ENCODE results near the gene DOC2B. TPM values are rescaled to one million over a fixed set of nuclear protein-coding genes. Genes with fewer than 3 reads are reported as not detected.
"Not testable (repeated sequence)": the region's sequence is repeated elsewhere in the genome, so short reads cannot be mapped to it uniquely, and the experiment has no call there.

Gene DOC2B
- 10 to 100 TPM; 54.8 to 99.1 (median 80.3) TPM for polyA plus RNA-seq (ENCODE audit: insufficient read length in 4 of 4)

DNA sequence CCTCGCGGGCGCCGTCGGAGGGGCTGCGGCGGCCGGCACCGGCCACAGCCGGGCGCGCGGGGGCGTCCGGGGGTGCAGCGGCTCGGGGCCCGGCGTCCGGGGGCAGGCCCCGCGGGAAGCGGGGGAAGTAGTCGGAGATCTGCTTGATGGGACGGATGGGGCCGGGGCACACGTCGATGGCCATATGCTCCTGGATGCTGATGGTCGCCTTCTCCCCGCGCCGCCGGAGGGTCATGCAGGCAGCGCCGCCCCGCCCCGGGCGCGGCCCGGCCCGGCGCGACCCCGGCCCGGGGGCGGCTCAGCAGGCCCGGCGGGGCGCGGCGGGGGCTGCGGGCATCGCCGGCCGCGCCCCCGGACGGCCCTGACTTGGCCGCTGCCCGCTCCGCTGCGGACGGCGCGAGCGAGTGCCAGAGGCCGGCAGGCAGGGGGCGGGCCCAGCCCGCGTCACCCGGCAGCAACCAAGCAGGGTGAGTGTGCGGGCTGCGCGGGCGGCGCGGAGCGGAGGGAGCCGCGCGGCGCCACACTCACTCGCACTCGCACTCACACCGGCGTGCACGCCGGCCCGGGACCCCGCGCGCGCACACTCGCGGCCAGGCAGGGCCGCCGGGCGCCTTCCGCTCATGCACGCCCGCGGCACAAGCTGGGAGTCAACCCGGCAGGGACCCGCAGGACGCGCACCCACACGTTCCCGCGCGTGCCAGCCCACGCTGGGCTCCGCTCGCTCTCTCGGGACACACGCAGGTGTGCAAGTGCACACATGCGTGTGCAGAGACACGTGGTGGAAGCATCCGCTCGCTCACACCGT is at the start of gene DOC2B:
DOC2B (minus strand) TSS at position 406 of the 805 bp plus-strand sequence; CDS start at position 235, 171 bp downstream.
- no peak for DNase-seq (ENCODE audit: low read depth in 4 of 4, low spot score in 2 of 4)

DNA sequence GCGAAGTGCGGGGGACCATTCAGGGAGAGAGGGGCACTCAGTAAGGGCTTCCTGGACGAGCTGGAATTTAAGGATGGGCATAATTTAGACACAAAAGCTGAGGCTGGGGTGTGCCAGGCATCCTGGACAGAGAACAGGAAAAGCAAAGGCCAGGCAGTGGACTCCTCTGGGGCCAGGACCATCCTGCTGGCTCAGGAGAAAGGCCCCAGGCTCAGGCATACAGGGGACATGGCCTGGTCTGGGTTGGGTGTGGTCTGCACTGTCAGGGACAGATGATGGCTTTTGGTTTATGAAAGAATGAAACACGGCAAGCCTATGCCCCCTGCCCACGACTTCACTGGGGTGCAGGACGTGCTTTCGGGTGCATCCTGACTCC is 48.9 kb upstream of the DOC2B start:
- DNase-seq (ENCODE audit: low read depth in 4 of 4, low spot score in 2 of 4) = no peak

DNA sequence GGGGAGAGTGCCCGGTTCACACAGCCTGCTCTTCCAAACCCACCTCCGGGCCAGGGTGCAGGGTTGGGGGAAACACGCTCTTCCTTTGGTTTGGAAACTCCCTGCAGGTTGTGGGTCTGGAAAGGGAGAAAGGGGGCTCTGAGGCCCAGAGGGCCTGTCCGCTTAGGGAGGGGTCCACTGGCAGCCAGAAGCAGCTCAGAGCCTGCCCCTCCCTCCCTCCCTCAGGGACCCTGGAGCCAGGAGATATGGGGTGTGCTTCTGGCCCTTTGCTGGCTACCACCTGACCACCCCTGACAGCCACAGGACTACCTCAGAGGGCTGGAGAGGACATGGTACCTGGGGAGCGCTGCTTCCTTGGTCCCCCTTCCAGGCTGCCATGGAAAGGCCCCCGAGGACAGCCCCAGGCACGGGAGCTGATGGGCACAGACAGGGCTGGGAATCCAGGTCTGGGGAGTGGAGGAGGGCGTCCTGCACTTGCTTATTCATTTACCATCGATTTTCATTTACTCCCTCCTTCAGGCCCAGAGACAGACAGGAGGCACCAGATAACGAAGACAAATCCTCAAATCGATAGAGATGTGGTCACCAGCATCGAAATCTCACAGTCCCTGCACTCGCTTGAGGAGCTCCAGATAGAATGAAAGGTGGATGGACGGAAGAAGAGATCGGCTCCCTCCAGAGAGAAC is 48.4 kb upstream of the DOC2B start:
- DNase-seq (ENCODE audit: low read depth in 4 of 4, low spot score in 2 of 4) = no peak

DNA sequence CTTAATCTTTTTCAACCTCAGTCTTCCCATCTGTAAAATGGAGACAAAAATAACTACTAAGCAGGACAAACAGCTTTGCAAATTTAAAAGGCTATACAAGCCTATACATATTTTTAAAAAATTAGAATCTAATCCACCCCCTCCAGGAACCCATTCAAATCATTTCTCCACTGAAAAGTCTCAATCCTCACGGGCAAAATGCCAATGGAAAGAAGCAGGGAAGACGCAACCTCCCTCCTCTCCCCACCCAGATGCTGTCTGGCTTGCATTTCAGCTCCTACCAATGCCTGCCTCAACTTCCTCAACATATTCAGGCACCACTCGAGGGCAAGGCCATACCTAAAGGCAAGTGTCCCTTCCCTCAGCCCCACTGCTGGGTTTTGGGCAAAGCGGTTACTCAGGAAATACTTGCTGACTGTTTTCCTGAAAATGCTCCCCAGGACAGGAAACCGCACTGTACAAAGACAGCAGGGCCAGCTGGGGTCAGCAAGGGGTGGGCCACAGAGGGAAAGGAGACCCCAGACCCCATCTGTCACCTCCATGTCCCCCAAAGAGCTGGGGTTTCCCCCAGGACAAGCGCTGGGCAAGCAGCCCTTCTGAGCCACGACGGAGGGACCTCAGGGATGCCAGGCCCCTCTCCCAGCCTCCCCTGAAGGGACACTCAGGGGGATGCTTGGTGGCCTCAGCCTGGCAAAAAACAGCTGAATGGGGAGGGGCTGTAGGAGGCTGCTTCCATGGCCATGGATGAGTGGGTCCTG is 47.7 kb upstream of the DOC2B start:
- DNase-seq (ENCODE audit: low read depth in 4 of 4, low spot score in 2 of 4) = no peak

DNA sequence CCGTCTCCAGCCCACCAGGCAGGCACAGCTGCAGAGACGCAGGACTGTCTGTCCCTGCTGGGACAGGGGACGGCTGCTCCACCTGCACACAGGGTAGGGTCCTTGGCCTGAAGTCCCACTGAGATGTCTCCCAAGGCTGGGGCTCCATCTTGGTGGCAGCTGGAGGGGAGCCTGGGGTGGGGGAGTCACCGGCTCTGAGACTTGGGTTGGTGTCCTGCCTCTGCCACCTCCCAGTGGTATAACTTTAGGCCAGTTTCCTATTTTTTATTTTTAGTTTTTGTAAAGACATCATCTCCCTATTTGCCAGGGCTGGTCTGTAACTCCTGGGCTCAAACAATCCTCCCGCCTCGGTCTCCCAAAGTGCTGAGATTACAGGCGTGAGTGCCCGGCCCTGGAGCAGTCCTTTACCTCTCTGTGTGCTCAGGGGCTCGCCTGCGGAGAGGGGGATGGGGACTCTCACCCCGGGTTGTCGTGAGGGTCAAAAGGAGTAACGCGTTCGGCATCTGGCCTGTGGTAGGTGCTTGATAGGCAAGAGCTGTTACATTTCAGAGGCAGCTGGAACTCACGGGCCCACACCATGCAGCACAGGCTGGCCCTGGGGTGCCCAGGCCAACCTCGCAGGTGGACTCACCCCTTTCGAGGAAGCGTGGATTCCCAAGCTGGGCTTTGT is 46.6 kb upstream of the DOC2B start:
- no peak for DNase-seq (ENCODE audit: low read depth in 4 of 4, low spot score in 2 of 4)

DNA sequence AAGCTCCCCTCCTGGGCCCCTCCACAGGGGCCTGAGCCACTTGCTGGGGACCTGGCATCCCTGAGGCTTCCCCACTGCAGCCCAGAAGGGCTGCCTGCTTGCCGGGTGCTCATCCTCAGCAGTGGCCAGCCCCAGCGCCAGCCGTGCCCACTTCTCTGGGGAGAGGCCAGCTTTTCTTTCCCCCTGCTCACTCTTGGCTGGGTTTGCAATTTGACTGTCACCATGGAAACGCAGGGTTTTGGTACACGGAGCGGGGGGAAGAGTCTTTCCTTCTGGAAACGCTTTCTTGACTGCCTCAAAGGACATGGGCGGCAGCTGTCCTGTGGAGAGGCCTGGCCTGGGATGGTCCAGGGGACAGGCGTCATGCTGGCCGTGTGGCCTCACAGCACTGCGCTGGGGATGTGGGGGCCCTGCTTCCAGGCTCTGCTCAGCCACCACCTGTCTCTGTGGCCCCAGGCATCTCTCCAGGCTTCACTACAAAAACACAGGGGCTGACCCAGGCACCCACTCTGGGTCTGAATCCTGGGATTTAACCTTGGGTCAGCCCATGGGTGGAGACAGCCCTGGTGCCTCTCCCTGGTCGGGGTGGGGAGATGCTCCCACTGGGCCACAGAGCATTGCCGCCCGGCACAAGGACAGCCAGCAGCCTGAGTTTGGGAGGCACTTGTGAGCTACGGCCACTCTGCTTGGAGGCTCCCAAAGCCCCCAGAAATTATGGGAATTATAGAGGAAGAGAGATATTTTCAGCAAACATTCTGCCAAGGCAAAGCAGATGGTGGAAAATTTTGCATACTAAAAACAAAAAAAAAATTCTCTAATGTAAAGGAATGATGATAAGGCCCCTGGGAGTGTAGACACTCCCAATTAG is 45.9 kb upstream of the DOC2B start:
- no peak for DNase-seq (ENCODE audit: low read depth in 4 of 4, low spot score in 2 of 4)

DNA sequence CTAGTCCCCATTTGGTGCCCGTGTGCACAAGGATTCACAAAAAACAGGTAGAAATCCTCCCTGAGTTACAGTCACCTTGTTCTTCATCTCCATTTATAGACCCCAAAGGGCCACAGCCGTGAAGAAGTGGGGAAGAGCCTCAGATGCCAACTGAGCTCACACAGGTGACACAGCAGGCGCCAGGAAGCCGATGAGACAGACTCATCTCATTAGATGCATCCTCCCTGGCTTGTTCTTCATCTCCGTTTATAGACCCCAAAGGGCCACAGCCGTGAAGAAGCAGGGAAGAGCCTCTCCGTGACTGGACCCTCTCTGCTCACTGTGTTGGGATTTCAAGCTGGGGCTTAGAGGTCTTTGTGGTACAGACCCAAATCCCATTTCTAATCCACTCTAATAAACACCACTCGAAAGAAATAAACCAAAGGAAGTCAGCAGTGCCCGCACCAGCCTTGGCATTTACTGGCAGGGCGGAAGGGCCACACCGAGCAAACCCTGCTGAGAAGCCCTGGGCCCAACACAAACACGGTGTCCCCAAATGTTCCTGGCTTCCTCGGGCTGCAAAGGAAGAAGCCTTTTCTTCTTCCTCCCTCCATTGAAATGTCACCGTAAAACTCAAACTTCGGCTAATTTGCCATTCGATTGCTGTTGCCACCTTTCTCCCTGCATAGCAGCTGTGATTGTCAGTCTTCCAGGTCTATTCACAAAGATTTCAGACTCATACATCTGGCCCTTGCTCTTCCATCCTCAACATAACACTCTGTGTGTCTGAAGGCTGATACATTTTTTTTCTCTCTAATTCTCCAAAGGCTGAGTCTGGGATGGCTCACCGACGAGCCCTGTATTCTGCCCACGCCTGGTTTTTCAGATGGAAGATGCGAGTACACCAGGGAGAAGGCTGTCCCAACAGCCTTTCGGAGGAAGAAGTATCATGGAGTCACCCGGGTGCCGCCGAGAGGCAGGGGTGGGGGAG is 44.9 kb upstream of the DOC2B start:
- no peak for DNase-seq (ENCODE audit: low read depth in 4 of 4, low spot score in 2 of 4)

DNA sequence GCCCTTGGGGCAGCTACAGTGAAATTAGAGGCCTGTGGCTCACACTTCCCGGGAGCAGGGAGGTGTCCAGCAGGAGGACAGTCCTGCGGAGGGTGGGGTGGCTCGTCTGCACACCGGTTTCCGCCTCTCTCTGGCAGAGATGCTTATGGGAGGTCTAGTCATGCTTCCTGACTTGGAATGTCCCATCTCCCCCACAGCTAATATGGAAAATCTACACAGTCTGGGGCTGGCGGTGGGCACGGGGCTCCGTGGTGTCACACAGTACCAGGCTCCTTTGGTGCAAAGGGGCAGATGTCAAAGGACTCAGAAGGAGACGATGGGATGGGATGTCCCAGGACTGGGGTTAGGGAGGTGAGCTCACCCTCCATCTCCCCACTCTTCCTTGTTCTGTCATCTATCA is 44.1 kb upstream of the DOC2B start:
- no peak for DNase-seq (ENCODE audit: low read depth in 4 of 4, low spot score in 2 of 4)

DNA sequence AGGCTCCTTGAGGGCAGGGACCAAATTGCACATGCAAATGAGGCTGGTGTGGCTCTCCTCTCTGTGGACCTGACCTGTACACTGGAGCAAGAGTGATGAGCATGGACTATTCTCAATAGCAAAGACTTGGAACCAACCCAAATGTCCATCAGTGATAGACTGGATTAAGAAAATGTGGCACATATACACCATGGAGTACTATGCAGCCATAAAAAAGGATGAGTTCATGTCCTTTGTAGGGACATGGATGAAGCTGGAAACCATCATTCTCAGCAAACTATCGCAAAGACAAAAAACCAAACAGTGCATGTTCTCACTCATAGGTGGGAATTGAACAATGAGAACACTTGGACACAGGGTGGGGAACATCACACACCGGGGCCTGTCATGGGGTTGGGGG is 43.1 kb upstream of the DOC2B start:
- DNase-seq (ENCODE audit: low read depth in 4 of 4, low spot score in 2 of 4) = not testable (repeated sequence)

DNA sequence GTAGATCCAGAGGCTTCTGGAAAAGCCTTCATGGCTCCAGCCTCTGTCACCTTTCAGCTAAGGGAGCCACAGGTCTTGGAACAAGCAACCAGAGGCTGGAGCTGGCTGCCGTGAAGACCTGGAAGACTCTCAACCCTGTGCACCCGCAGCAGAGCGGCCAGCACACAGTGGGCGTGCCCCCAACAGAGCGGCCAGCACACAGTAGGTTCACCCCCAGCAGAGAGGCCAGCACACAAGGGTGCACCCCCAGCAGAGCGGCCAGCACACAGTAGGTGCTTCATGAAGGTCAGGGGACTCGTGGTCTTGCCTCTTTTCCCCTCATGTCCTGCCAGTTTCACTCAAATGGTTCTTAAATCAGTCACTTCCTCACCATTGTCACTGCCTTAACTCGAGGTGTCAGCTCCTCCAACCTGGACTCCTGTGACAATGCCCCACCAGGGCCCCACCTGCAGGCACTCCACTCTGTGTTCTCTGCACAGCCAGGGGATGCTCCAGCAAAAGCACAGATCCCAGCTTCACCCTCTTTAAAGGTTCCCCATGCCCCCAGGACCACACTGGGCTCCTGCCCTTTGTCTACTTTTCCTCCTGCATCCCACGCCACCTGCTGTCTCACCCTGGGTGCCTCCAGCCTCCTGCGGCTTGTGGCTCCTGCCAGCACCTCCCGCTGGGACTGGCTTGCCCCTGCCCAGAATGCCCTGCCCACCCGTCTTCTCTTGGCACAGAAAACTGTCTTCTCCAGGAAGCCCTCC is 42.4 kb upstream of the DOC2B start:
- no peak for DNase-seq (ENCODE audit: low read depth in 4 of 4, low spot score in 2 of 4)

DNA sequence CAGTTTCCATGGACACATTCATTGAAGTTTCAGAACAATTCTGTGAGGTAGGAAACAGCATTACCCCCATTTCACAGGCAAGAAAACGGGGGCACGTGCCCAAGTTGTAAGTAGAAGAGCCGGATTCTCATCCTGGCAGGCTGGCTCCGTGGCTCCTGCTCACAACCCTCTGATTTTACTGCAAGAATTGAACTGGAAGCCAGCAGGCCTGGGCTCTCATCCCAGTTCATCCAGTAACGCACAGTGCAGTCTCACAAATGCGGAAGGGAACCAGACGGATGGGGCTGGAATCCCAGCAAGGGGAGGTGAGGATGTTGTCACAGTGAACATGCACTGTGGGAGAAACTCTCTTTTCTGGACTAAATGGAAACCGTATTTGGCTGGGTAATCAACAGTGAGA is 40.7 kb upstream of the DOC2B start:
- no peak for DNase-seq (ENCODE audit: low read depth in 4 of 4, low spot score in 2 of 4)

DNA sequence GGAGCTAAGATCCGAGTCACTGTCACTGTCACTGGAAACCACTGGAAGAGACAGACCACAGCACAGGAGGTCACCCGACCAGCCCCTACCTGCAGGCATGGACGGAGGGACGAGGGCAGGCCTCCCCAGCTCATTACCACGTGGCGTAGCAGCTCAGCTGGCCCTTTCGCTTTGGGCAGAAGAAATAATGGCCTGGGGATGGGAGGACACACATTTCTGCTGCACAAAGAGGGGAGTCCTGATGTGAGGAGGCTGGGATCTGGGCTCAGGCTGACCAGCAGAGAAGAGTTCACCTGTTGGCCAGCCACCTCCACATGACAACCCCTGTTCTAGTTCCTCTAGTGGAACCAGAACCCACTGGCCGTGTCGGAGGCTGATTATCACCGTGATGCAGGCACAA is 38.2 kb upstream of the DOC2B start:
- DNase-seq (ENCODE audit: low read depth in 4 of 4, low spot score in 2 of 4) = no peak

DNA sequence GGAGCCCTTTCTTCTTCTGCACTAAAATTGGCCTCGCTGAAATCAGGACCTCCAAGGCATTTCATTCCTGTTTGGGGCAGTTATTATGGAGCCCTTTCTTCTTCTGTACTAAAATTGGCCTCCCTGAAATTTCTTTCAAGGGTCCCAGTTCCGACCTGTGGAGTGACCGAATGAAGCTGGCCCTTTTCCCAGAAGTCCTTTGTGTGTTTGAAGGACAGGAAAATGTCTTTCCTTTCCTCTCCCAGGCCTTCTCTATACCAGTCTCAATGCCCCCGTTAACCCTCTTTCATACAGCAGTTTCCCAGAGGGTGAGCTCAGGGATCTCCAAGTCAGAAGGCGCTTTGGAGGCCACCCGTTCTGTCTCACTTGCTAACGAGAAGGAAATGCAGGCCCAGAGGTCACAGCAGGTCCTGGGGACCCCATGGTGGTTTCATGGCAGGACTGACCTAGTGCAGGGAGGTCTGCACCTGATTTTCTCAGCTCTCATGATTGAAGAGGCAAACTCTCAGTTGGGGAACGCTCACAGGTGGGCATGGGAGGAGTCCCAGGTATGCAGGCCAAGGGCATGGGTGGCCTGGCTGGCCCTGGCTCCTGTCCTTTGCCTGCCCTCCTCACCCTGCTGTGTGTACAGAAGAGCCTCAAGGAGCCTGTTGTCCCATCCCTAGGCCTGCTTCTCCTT is 37.1 kb upstream of the DOC2B start:
- no peak for DNase-seq (ENCODE audit: low read depth in 4 of 4, low spot score in 2 of 4)

DNA sequence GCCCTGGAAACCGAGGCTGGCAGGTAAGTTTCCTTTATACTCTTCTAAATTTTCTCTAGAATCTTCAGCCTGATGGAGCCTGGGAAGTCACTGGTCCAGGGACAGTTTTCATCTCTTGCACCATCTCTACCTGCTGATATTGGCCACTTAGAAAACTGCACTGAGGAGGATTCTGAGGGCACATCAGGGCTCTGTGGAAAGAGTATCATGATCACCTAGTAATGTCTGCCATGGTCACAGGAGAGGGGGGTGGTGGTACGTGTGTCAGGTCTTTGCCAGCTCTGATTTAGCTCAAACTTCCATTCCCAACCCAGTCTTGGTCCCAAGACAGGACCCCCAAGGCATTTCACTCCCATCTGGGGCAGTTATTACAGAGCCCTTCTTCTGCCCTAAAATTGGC is 35.2 kb upstream of the DOC2B start:
- DNase-seq (ENCODE audit: low read depth in 4 of 4, low spot score in 2 of 4) = no peak

DNA sequence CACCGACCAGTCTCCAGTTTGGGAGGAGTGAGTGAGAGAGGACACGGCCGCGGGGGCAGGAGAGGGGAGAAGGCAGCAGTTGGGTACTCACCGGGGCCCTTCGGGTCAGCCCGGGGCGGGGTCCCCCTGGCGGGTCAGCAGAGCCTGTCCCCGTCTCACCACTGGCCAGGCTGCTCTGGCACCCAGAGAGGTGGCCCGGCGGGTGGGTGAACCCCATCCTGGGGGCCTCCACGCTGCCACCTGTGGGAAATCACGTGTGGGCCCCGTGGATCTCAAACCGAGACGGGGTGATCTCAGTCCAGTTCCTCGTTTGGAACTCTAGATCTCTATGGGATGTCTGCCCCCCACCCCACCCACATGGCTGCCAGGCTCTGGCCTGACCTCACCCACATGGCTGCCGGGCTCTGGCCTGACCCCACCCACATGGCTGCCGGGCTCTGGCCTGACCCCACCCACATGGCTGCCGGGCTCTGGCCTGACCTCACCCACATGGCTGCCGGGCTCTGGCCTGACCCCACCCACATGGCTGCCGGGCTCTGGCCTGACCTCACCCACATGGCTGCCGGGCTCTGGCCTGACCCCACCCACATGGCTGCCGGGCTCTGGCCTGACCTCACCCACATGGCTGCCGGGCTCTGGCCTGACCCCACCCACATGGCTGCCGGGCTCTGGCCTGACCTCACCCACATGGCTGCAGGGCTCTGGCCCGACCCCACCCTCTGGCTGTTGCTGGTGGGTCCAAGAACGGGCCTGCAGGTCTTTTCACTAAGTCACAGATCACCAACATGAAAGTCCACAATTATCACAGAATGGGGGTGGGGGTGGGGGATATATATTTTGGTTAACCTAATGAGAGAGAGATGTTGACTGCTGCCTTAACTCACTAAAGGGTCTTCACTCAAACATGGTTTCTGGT is 34.4 kb upstream of the DOC2B start:
- DNase-seq (ENCODE audit: low read depth in 4 of 4, low spot score in 2 of 4) = not testable (repeated sequence)

DNA sequence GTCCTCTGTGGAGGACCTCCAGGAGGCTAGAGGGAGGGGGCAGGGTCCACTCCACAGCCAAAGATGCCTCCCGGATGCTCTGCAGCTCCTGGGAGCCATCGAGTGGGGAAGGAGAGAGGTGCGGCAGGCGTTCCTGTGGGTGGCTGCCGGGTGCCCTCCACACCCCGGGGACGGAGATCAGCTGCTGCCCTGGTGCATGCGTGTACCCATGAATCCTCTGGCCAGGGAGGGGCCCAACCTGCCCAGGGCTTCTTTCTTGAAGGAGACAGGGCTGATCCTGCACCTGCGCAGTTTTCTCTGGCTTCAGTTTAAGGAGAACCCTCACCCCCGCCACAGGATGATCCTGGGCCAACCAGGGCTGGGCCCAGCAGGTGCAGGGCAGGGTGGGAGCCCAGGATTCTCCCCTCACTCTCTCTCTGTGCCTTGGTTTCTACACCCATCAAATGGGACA is 33.5 kb upstream of the DOC2B start:
- no peak for DNase-seq (ENCODE audit: low read depth in 4 of 4, low spot score in 2 of 4)

Data from left renal cortex interstitium (tissue), 4 donors.